GM21381 (cell line): ENCODE data around the gene KCNT1.

ENCODE experiments used
- ATAC-seq: cut with Tn5 transposase; IDR thresholded peaks from one replicate; pipeline ENCODE4 v1.9.1; 2021; ENCODE audit warnings: mild to moderate bottlenecking, moderate library complexity; ENCODE audit not compliant: unreplicated experiment

KCNT1 gene

DNA sequence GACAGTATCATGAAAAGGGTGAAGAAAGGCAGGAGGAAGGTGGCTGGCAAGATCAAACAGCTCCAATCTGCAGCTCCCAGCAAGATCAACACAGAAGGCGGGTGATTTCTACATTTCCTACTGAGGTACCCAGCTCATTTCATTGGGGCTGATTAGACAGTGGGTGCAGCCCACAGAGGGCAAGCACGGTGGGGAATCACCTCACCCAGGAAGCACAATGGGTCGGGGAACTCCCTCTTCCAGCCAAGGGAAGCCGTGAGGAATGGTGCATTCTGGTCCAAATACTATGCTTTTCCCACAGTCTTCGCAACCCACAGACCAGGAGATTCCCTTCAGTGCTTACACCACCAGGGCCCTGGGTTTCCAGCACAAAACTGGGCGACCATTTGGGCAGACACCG, 138.6 kb downstream of the KCNT1 start:
- no peak for ATAC-seq
